ENCODE results near the gene LRRC8C. TPM values are rescaled to one million over a fixed set of nuclear protein-coding genes. Genes with fewer than 3 reads are reported as not detected.

The LRRC8C gene
- total and polyA plus RNA-seq, 10 donors, result 3.7 to 33.0 (median 21.6) TPM

DNA sequence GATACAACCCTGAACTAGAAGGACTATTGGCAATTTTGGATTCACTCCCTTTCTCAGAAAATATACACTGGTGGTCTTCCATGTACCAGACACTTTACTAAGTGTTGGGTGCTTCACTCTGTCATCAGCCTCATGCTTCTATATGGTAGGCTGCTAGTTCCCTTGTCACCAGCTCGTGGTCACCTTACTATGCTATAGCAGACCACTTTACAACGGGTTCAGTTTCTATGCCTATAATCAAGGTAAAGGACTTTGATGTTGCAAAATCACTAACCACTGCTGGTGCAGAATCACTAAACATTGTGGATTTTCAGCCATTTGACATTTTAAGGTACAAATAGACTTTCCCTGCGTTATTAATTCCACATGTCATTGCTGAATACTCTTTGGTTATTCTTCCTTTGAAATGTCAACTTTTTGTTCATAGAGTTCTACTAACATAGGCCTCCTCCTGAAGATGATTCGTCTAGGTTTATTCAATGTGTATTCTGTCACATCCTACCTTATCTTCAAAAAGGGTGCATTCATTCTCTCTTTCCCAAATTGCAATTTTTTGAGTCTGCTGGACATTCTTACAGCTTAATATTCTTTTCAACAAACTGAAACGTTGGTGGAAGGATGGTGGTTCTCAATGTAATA is 78.3 kb downstream of the LRRC8C start:
- Histone ChIP-seq H3K27ac (no peak overlapping the region), H3K36me3 (peaks cover 0 to 38% (median 20%) of the 10 kb centered on the region in 6 donors), H3K27me3 (replicated peaks in 1 of 7) (no peaks in the 10 kb centered on the region), H3K4me1 (peaks cover 4 to 34% (median 16%) of the 10 kb centered on the region in 6 donors), H3K9me3 (no peaks in the 10 kb centered on the region), H3K4me3 (no peak overlapping the region)
- no peak for TF ChIP-seq POLR2A (IDR thresholded peaks at IDR 0.05)
- TF ChIP-seq, protein P1, sequence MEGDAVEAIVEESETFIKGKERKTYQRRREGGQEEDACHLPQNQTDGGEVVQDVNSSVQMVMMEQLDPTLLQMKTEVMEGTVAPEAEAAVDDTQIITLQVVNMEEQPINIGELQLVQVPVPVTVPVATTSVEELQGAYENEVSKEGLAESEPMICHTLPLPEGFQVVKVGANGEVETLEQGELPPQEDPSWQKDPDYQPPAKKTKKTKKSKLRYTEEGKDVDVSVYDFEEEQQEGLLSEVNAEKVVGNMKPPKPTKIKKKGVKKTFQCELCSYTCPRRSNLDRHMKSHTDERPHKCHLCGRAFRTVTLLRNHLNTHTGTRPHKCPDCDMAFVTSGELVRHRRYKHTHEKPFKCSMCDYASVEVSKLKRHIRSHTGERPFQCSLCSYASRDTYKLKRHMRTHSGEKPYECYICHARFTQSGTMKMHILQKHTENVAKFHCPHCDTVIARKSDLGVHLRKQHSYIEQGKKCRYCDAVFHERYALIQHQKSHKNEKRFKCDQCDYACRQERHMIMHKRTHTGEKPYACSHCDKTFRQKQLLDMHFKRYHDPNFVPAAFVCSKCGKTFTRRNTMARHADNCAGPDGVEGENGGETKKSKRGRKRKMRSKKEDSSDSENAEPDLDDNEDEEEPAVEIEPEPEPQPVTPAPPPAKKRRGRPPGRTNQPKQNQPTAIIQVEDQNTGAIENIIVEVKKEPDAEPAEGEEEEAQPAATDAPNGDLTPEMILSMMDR (IDR thresholded peaks at IDR 0.05 in 8 of 11, conservative IDR thresholded peaks at IDR 0.05 in 3 of 11), result no peak
- TF ChIP-seq POLR2AphosphoS5 (IDR thresholded peaks at IDR 0.05), result no peak
- WGBS, 5 donors, result 79 to 91% (median 87%) methylated on average over 5 of the region's 5 CpGs
- DNase-seq, result no peak
- intact Hi-C loops (cut with DNase I; ENCODE audit: low total_unique reads), result no loop called here

DNA sequence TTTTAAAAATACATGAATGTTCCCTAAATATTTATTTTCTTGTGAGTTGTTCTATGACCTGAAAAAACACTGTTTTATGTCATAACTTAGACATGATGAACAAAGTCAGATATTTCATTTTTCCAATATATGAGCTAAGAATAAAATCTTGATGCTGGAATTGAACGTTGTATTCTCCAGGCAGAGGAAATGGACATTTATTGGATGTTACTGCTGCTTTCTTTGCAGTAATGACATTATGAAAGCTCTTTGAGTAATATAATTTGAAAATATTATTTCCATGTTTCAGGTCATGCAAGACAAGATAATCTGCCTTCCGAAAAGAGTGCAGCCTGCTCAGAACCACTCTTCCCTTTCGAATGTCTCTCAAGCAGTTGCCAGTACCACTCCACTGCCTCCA is 79.5 kb downstream of the LRRC8C start:
- Histone ChIP-seq H3K36me3 (peaks cover 0 to 38% (median 20%) of the 10 kb centered on the region in 6 donors), H3K4me1 (peaks cover 0 to 24% (median 5%) of the 10 kb centered on the region in 6 donors), H3K4me3 (no peak overlapping the region), H3K27me3 (replicated peaks in 1 of 7) (no peaks in the 10 kb centered on the region), H3K9me3 (no peaks in the 10 kb centered on the region), H3K27ac (no peak overlapping the region)
- no peak for TF ChIP-seq POLR2AphosphoS5 (IDR thresholded peaks at IDR 0.05)
- TF ChIP-seq POLR2A (IDR thresholded peaks at IDR 0.05), result no peak
- TF ChIP-seq, protein P1 (IDR thresholded peaks at IDR 0.05 in 8 of 11, conservative IDR thresholded peaks at IDR 0.05 in 3 of 11), result no peak
- intact Hi-C loops (cut with DNase I; ENCODE audit: low total_unique reads), result no loop called here
- WGBS, 5 donors, result 92 to 98% (median 94%) methylated on average over 3 of the region's 3 CpGs
- DNase-seq, result no peak

DNA sequence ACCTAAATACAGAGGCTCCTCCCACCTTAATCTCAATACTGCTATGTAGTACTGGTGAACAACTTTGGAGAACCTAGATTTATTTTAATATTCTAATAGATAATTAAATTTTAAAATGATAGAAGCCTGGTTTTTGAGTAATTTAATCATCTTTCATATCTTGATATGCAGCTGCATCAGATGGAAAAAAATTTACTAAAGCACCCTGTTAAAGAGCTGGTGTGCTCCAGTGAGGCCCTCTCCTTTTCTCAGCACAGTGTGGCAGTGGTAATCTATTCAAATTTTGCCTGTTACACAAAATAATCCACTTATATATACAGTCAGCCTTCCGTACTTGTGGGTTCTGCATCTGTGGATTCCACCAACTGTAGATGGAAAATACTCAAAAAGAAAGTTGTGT is 82.8 kb downstream of the LRRC8C start:
- no peak for TF ChIP-seq POLR2AphosphoS5 (IDR thresholded peaks at IDR 0.05)
- TF ChIP-seq, protein P1 (IDR thresholded peaks at IDR 0.05 in 8 of 11, conservative IDR thresholded peaks at IDR 0.05 in 3 of 11), result no peak
- no peak for TF ChIP-seq POLR2A (IDR thresholded peaks at IDR 0.05)
- no peaks in the 10 kb centered on the region for H3K9me3 ChIP-seq
- peaks cover 20 to 35% (median 23%) of the 10 kb centered on the region in 6 donors for H3K4me1 ChIP-seq
- 86 to 92% (median 88%) methylated on average over 1 of the region's 1 CpG for WGBS, 5 donors
- H3K27me3 ChIP-seq (replicated peaks in 1 of 7), result no peaks in the 10 kb centered on the region
- H3K4me3 ChIP-seq, result no peak overlapping the region
- H3K27ac ChIP-seq, result no peak overlapping the region
- intact Hi-C loops (cut with DNase I; ENCODE audit: low total_unique reads), result no loop called here
- DNase-seq, result no peak
- peaks cover 0 to 33% (median 18%) of the 10 kb centered on the region in 6 donors for H3K36me3 ChIP-seq

DNA sequence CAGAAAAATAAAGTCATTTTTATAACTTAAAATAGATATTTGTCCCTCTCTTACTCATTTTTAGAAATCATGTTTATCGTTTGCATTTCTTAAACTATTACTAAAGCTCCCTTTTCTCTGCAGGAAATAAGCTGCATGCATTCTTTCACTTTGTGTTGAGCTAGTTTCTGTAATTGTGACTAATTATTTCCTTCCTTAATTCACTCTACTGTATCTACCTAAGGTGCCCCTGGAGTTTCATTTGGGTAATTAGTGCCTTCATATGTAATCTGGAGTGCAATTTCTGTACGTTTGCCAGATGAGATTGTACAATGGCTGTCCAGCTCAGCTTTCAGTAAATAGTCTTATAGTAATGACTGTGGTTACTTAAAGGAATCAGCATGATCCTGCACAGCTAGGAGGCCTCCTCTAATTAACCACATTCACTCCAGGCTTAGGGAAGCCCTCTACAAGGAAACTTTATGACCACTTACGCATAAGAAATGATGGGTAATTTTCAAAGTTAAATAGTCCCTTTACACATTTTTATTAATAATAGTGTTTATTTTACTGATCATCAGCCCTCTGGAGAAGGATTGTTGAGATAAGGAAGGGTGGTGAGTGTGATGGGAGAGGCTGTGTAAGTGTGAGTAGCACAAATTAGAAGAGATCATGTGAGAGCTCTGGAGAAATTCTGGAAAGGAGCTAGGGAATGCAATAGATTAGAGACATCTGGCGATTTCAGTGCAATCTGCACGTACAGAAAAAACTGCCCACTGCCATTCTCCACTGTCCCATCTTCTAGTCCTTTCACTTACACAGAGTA is 86.8 kb downstream of the LRRC8C start:
- H3K36me3 ChIP-seq, result peaks cover 0 to 3% (median under 1%) of the 10 kb centered on the region in 6 donors
- WGBS, 5 donors, result 28 to 45% (median 37%) methylated on average over 5 of the region's 5 CpGs
- H3K27me3 ChIP-seq (replicated peaks in 1 of 7), result no peaks in the 10 kb centered on the region
- intact Hi-C loops (cut with DNase I; ENCODE audit: low total_unique reads), result no loop called here
- TF ChIP-seq, protein P1 (IDR thresholded peaks at IDR 0.05 in 8 of 11, conservative IDR thresholded peaks at IDR 0.05 in 3 of 11), result peak in 6 of 11 experiments; percentile 13 to 39 (median 26)
- no peak for TF ChIP-seq POLR2AphosphoS5 (IDR thresholded peaks at IDR 0.05)
- H3K27ac ChIP-seq, result peak overlapping the region; percentile 32 to 85 (median 74)
- peak overlapping the region in 1 of 8 donors; percentile 33 for H3K4me3 ChIP-seq
- peaks cover 27 to 69% (median 48%) of the 10 kb centered on the region in 6 donors for H3K4me1 ChIP-seq
- no peaks in the 10 kb centered on the region for H3K9me3 ChIP-seq
- DNase-seq, result no peak

Measured in spleen (tissue), 11 donors.